Liver (tissue), 3 donors: ENCODE measurements around the gene NR2C1.

Source experiments
- RAD21 ChIP-seq, 2 donors: IDR thresholded peaks; 2 replicates each; pipeline ENCODE4 v1.6.1; 2016; ENCODE audit warnings: antibody characterized with exemption in 2 of 2, mild to moderate bottlenecking in 2 of 2
- SP1 ChIP-seq: IDR thresholded peaks from 2 replicates; pipeline ENCODE4 v1.6.1; 2018; ENCODE audit warnings: antibody characterized with exemption, mild to moderate bottlenecking
- YY1 ChIP-seq: IDR thresholded peaks from 2 replicates; pipeline ENCODE4 v1.6.1; 2016; ENCODE audit warnings: antibody characterized with exemption, mild to moderate bottlenecking
- TF ChIP-seq, protein P1 (sequence below): fragments of 150-350 bp; IDR thresholded peaks from 2 replicates; pipeline ENCODE4 v1.5.1; 2017; ENCODE audit warnings: improper control_type of control experiment, low read depth, low read length; ENCODE audit not compliant: missing input control
- TF ChIP-seq, protein P2 (sequence below): IDR thresholded peaks from 2 replicates; pipeline ENCODE4 v1.6.1; 2016; ENCODE audit warnings: antibody characterized with exemption
- donor health status: healthy.
- donor health status: healthy.

DNA sequence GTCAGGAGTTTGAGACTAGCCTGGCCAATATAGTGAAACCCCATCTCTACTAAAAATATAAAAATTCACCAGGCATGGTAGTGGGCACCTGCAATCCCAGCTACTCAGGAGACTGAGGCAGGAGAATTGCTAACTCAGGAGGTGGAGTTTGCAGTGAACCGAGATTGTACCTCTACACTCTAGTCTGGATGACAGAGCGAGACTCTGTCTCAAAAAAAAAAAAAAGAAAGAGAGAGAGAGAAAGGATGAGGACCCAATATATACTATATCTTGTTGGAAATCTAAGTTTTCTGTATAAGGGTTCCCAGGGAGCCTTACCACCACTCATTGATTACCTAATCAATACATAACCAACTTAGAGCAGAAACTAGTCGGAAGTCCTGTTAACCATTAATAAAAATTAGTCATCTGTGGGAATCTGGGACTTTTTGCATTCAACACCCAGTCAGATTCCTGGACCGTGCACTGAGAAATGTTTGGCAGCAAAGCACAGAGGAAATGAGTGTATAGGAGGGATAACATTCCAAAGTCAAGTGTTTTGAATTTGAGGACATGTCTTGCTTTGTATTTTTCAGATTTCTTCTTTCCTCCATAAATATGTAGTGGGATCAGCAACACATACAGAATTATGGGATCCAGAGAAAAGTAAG lies 44.8 kb upstream of the NR2C1 start:
- TF ChIP-seq, protein P1, sequence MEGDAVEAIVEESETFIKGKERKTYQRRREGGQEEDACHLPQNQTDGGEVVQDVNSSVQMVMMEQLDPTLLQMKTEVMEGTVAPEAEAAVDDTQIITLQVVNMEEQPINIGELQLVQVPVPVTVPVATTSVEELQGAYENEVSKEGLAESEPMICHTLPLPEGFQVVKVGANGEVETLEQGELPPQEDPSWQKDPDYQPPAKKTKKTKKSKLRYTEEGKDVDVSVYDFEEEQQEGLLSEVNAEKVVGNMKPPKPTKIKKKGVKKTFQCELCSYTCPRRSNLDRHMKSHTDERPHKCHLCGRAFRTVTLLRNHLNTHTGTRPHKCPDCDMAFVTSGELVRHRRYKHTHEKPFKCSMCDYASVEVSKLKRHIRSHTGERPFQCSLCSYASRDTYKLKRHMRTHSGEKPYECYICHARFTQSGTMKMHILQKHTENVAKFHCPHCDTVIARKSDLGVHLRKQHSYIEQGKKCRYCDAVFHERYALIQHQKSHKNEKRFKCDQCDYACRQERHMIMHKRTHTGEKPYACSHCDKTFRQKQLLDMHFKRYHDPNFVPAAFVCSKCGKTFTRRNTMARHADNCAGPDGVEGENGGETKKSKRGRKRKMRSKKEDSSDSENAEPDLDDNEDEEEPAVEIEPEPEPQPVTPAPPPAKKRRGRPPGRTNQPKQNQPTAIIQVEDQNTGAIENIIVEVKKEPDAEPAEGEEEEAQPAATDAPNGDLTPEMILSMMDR: no peak
- TF ChIP-seq RAD21 (IDR thresholded peaks at IDR 0.05) (peak in 1 of 2 donors; percentile 59), YY1 (no peak), SP1 (peak; percentile 22)
- TF ChIP-seq, protein P2, sequence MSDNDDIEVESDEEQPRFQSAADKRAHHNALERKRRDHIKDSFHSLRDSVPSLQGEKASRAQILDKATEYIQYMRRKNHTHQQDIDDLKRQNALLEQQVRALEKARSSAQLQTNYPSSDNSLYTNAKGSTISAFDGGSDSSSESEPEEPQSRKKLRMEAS: no peak
